ENCODE results near the gene TRIM17.

Gene TRIM17

GRCh38 chr1:228464487-228464983 lies 47.9 kb upstream of the TRIM17 start:
- H3K4me3 ChIP-seq (ENCODE audit: low read length): no peak overlapping the region
- TF ChIP-seq EZH2phosphoT487 (IDR thresholded peaks at IDR 0.05; ENCODE audit: borderline replicate concordance, low read length): no peak
- no peak for TF ChIP-seq CTCF (IDR thresholded peaks at IDR 0.05; ENCODE audit: low read depth, low read length, poor library complexity, severe bottlenecking)
- no peak overlapping the region for H3K27ac ChIP-seq (ENCODE audit: low read depth, low read length)
- H3K27me3 ChIP-seq (ENCODE audit: control insufficient read depth, low read length): peaks cover 41% of the 10 kb centered on the region
- no peaks in the 10 kb centered on the region for H3K9me2 ChIP-seq (replicated peaks; ENCODE audit: control insufficient read depth, low read length)
- no peaks in the 10 kb centered on the region for H4K20me1 ChIP-seq (ENCODE audit: control insufficient read depth, insufficient read depth, low read depth, low read length)
- H3K4me2 ChIP-seq (ENCODE audit: low read length): no peak overlapping the region
- H3K36me3 ChIP-seq (ENCODE audit: control insufficient read depth, low read length): no peaks in the 10 kb centered on the region
- no peaks in the 10 kb centered on the region for H3K4me1 ChIP-seq (ENCODE audit: control insufficient read depth, low read length)
- no peaks in the 10 kb centered on the region for H3K9me3 ChIP-seq (ENCODE audit: control insufficient read depth, insufficient read depth, low read length)
- no peaks in the 10 kb centered on the region for H3K79me2 ChIP-seq (ENCODE audit: control insufficient read depth, low read length)
- no peaks in the 10 kb centered on the region for H3F3A ChIP-seq (ENCODE audit: control insufficient read depth, insufficient read depth)

- H3K27me3 ChIP-seq (ENCODE audit: control insufficient read depth, low read length): peaks cover 37% of the 10 kb centered on the region
- TF ChIP-seq CTCF (IDR thresholded peaks at IDR 0.05; ENCODE audit: low read depth, low read length, poor library complexity, severe bottlenecking) (no peak), EZH2phosphoT487 (IDR thresholded peaks at IDR 0.05; ENCODE audit: borderline replicate concordance, low read length) (no peak)
- H3K27ac ChIP-seq (ENCODE audit: low read depth, low read length): no peak overlapping the region
- H3K4me3 ChIP-seq (ENCODE audit: low read length): no peak overlapping the region
- no peaks in the 10 kb centered on the region for H3F3A ChIP-seq (ENCODE audit: control insufficient read depth, insufficient read depth)
- H3K9me3 ChIP-seq (ENCODE audit: control insufficient read depth, insufficient read depth, low read length): no peaks in the 10 kb centered on the region
- H3K79me2 ChIP-seq (ENCODE audit: control insufficient read depth, low read length): no peaks in the 10 kb centered on the region
- H3K4me1 ChIP-seq (ENCODE audit: control insufficient read depth, low read length): no peaks in the 10 kb centered on the region
- no peaks in the 10 kb centered on the region for H3K9me2 ChIP-seq (replicated peaks; ENCODE audit: control insufficient read depth, low read length)
- no peaks in the 10 kb centered on the region for H4K20me1 ChIP-seq (ENCODE audit: control insufficient read depth, insufficient read depth, low read depth, low read length)
- no peak overlapping the region for H3K4me2 ChIP-seq (ENCODE audit: low read length)
- H3K36me3 ChIP-seq (ENCODE audit: control insufficient read depth, low read length): no peaks in the 10 kb centered on the region
These were observed 47.1 kb upstream of the TRIM17 start for GRCh38 chr1:228463559-228464455.

- H3K27me3 ChIP-seq (ENCODE audit: control insufficient read depth, low read length): peaks cover 37% of the 10 kb centered on the region
These were observed 46.4 kb upstream of the TRIM17 start for GRCh38 chr1:228463009-228463558.

More at GRCh38 chr1:228463009-228463558, 46.4 kb upstream of the TRIM17 start:
- no peaks in the 10 kb centered on the region for H3F3A ChIP-seq (ENCODE audit: control insufficient read depth, insufficient read depth)
- no peaks in the 10 kb centered on the region for H3K9me2 ChIP-seq (replicated peaks; ENCODE audit: control insufficient read depth, low read length)
- H3K79me2 ChIP-seq (ENCODE audit: control insufficient read depth, low read length): no peaks in the 10 kb centered on the region
- H3K36me3 ChIP-seq (ENCODE audit: control insufficient read depth, low read length): no peaks in the 10 kb centered on the region
- H3K4me3 ChIP-seq (ENCODE audit: low read length): no peak overlapping the region
- no peaks in the 10 kb centered on the region for H3K4me1 ChIP-seq (ENCODE audit: control insufficient read depth, low read length)
- TF ChIP-seq CTCF (IDR thresholded peaks at IDR 0.05; ENCODE audit: low read depth, low read length, poor library complexity, severe bottlenecking): no peak
- TF ChIP-seq EZH2phosphoT487 (IDR thresholded peaks at IDR 0.05; ENCODE audit: borderline replicate concordance, low read length): no peak
- H4K20me1 ChIP-seq (ENCODE audit: control insufficient read depth, insufficient read depth, low read depth, low read length): no peaks in the 10 kb centered on the region
- H3K27ac ChIP-seq (ENCODE audit: low read depth, low read length): no peak overlapping the region
- H3K4me2 ChIP-seq (ENCODE audit: low read length): no peak overlapping the region
- no peaks in the 10 kb centered on the region for H3K9me3 ChIP-seq (ENCODE audit: control insufficient read depth, insufficient read depth, low read length)

Measured in DOHH2 (cell line).